ENCODE results near the gene FEZF2.

Gene FEZF2

DNA sequence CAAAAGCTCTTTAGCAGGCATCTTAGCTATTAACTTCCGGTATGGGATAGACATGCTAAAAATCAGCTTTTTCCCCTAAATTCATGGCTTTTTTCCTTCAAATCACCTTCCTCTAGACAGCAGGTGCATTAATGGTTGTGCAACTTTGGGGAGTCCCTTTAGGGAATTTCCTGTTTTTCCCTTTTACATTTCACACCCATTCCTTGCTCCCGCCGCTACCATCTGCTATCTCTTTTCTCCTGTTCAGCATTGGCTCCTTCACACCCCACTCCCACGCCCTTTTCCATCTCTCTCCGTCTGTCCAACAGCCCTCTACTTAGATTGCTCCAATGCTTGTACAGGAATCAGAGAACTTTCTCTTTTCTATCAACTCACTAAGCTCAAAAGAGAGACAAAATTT lies 43.4 kb downstream of the FEZF2 start:
- DNase-seq (ENCODE audit: low spot score) = no peak

- no peak for DNase-seq (ENCODE audit: low spot score)
These were observed 47.5 kb downstream of the FEZF2 start for GRCh38 chr3:62325896-62326295.

DNA sequence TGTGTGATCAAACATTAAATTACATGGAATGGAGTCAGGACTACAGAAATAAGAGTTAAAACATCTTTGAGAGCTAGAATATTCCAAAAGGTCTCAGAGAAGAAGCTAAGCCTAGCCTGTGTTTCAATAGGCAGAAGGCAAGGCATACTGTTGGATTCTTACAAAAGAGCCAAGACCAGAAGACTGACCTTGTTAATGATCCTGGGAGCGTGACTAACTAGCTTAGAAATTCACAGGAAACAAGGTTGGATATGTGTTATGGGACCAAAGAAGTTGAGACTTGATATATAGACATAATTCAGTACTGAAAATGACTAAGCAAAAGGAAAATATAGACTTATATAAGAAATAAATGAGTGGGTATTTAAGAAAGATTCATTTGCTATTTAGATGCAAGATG lies 50.1 kb downstream of the FEZF2 start:
- no peak for DNase-seq (ENCODE audit: low spot score)
